Astrocyte of the spinal cord (primary cell): Measurements from ENCODE around the gene TRERF1.

Experiments
- DNase-seq: peaks from one replicate; pipeline ENCODE4 v3.0.0; 2011; ENCODE audit warnings: low read depth, low spot score
- H3K4me3 ChIP-seq: 2 replicates; pipeline ENCODE4 v1.5.1; 2011; ENCODE audit warnings: low read depth, mild to moderate bottlenecking, low read length, moderate library complexity
- in situ Hi-C: cut with HindIII; loops from 2 replicates; pipeline ENCODE4 v1.10.0; 2017; ENCODE audit warnings: low sequenced_read_pairs
- TF ChIP-seq, protein P1 (sequence below): IDR thresholded peaks from 2 replicates; pipeline ENCODE4 v1.5.1; 2012; ENCODE audit warnings: low read depth, mild to moderate bottlenecking, low read length, inconsistent platforms

TRERF1 gene

DNA sequence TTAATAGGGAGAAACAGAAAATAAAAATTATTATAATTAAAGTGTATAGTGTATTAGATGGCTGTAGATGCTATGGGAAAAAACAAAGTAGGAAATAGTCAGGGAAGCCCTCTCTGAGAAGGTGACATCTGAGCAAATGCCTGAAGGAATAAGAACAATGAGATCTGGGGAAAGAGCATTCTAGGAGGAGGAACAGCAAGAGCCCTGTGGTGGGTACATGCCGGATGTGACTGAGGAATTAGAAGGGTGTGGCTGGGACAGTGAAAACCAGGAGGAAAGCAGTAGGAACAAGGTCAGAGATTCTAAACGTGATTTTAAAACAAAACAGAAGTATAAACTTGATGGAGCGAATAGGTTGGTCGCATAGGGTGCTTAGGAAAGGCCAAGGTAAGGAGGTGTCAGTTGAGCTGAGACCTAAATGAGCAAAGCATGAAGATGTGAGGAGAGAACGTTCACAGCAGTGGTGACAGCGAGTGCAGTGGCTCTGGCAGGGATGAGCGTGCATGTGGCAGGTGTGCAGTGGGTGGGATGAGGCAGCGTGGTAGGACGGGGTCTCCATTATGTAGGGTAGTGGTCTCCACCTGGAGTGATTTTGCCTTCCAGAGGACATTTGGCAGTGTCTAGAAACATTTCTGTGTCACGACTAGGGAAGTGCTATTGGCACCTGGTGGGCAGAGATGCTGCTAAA lies 137.0 kb downstream of the TRERF1 start:
- no peak for DNase-seq
- in situ Hi-C loops: no loop called here
- TF ChIP-seq, protein P1, sequence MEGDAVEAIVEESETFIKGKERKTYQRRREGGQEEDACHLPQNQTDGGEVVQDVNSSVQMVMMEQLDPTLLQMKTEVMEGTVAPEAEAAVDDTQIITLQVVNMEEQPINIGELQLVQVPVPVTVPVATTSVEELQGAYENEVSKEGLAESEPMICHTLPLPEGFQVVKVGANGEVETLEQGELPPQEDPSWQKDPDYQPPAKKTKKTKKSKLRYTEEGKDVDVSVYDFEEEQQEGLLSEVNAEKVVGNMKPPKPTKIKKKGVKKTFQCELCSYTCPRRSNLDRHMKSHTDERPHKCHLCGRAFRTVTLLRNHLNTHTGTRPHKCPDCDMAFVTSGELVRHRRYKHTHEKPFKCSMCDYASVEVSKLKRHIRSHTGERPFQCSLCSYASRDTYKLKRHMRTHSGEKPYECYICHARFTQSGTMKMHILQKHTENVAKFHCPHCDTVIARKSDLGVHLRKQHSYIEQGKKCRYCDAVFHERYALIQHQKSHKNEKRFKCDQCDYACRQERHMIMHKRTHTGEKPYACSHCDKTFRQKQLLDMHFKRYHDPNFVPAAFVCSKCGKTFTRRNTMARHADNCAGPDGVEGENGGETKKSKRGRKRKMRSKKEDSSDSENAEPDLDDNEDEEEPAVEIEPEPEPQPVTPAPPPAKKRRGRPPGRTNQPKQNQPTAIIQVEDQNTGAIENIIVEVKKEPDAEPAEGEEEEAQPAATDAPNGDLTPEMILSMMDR: no peak

DNA sequence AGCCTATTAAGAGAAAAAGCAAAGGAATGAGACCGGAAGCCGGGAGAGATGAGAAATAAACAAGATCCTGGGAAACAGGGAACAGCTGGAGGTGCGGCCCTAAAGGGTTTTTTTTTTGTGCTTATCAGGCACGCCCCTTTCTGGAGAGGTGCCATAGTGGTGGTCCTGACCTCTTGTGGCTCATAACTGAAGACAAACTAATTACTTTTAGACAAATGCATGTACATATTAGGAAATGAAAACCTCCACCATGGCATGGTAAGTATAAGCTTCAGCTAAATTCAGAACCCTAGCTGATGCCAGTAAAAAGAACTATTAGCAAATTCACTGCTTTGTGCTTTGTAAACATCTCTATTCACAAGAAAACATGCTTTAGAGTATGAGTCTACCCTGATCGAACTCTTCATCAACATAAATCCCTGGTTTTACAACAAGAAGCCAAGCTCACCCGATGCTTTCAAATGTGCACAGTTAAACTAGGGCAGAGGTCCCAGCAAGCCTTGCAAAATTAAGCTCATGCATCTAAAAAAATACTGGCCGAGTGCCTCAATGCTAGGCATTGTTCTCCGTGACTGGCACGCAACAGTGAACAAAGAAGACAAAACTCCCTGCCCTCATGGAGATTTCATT lies 137.7 kb downstream of the TRERF1 start:
- in situ Hi-C loops: no loop called here
- peak; percentile 41 for DNase-seq
- no peak overlapping the region for H3K4me3 ChIP-seq
- TF ChIP-seq, protein P1: no peak

More for the DNA sequence above, 137.0 kb downstream of the TRERF1 start:
- H3K4me3 ChIP-seq: no peak overlapping the region

DNA sequence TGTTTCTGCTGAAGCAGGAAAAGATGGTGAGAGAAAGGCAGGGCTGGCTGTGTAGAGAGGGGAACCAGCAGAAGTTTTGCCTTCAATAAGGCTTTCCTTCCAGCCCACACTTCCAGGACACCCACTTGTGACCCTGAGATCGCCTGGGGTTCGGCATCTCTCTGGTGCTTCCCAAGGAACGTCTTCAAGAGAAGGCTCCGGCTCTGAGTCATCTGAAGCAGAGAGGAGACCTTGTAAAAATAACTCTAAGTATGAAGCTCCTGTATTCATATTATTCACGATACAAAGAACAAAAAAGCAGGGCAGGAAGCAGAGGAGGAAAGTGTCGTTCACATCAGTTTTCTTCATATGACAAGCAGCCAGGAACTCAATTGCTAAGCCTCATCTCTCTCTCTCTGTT lies 138.7 kb downstream of the TRERF1 start:
- TF ChIP-seq, protein P1: no peak
- in situ Hi-C loops: no loop called here
- DNase-seq: peak; percentile 70
- no peak overlapping the region for H3K4me3 ChIP-seq

DNA sequence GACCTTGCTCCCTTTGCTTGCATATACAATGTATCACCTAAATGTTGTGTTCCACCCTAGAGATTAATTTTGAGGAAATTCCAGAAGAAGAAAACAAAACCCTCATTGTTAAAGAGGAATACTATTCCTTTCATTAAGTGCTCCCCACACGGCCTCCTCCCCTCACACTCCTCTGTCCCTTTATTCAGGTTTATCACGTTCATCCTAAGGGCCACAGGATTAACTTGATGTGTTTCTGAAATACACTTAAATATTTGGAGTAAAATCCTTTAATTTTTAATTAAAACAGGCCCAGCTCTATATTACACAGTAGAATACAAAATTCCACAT lies 144.6 kb downstream of the TRERF1 start:
- no peak overlapping the region for H3K4me3 ChIP-seq
- in situ Hi-C loops: no loop called here
- TF ChIP-seq, protein P1: no peak
- DNase-seq: no peak

DNA sequence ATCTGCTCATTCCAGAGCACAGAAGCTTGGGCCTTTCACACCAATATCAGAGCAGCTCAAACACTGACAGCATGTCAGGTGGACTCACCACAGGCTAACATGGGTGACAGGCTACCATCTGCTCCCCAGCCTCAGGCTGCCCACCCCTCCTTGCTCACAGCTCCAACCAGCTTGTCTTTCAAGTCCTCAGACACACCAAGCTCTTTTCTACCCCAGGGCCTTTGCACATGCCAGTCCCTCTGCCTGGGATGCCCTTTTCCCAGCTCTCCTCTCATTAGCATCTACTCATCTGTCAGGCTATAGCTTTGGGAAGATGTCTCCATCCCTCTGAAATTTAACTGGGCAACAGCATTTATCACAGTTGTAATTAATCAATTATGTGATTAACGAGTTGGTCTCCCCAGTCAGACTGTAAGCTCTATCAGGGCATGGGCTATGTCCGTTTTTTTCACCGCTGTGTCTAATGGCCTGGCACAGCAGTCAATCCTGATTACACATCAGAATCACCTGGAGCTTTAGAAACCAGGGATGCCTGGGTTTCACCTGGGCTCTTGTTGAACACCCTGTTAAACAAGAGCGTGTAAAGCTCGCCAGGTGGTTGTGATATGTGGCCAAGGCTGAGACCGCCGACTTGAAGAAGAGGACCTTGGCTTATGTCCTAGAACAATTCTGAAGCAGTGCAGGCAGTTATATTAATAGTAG lies 145.1 kb downstream of the TRERF1 start:
- TF ChIP-seq, protein P1: no peak
- in situ Hi-C loops: no loop called here
- no peak overlapping the region for H3K4me3 ChIP-seq
- no peak for DNase-seq

DNA sequence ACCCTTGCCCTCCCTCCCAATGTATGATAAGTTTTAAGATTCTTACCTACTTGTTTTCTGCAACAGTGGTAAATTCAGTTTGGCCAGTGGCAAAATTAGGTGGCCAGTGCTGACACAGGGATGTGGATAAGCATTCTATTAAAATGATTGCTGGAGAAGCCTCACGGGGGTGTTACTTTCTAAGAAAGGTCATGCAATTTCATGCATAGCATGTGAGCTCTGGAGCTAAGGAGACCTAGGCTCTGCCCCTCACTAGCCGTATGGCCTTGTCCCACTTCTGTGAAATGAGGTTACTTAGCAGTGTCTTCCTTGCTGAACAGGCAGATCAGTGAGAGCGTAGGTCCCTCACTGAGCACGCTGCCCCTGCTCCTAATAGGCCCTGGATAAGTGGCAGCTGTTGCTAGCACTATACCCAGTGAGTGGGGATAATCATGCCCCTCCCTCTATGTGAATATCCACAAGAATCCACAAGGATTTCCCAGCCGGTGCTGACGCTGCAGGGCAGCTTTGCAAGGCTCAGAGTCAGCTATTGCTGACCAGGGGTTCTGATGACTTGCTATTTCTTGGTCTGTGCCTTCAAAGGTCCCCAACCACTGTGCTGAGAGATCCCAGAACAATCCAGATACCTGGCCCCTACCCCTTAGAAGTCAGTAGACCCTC lies 147.5 kb downstream of the TRERF1 start:
- no peak overlapping the region for H3K4me3 ChIP-seq
- DNase-seq: no peak
- in situ Hi-C loops: no loop called here
- TF ChIP-seq, protein P1: no peak
